NCI-H460 (cell line): ENCODE results near the gene PLD5. TPM values are rescaled to one million over a fixed set of nuclear protein-coding genes. Genes with fewer than 3 reads are reported as not detected.
"Not testable (repeated sequence)": the region's sequence is repeated elsewhere in the genome, so short reads cannot be mapped to it uniquely, and the experiment has no call there.

Experiments used
- DNase-seq: peaks from one replicate; pipeline ENCODE4 v3.0.0-alpha.2; 2016; ENCODE audit warnings: low read depth; ENCODE audit errors: extremely low read depth
- total RNA-seq: library from RNA; depleted of rRNA; stranded (reverse); fragments of >200 nt; shearing (Covaris generic); gene quantifications from 2 replicates; pipeline ENCODE4 v1.2.3, GENCODE V29; 2014

Gene PLD5
- total RNA-seq, 1 experiment from 2014 or later: not detected

DNA sequence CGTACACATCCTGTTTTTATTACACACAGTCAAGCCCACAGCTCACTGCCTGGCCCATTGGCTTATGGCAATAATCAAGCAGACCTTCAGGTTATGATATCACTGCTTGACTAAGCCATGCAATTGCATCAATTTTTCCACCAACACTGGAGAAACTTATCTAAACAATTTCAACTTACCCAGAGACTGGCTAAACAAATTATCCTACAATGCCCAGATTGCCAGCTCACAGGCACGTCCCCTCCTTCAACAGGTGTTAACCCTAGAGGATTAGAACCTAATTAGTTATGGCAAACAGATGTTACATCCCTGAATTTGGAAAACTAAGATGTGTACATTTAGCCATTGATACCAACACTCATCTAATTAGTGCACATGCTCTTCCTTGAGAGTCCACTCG, 310.0 kb downstream of the PLD5 start:
- DNase-seq: not testable (repeated sequence)

DNA sequence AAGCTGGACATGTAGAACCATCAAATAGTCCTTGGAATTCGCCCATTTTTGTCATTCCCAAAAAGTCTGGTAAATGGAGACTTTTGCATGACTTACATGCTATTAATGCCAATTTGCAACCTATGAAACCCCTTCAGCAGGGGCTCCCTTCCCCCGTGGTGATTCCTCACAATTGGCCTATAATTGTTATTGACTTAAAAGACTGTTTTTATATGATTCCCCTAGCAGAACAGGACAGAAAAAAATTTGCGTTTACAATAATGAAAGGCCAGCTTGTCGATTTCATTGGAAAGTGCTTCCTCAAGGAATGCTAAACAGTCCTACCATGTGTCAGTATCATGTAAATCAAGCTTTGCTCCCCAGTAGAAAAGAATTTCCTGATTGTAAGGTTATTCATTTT, 311.5 kb downstream of the PLD5 start:
- not testable (repeated sequence) for DNase-seq

DNA sequence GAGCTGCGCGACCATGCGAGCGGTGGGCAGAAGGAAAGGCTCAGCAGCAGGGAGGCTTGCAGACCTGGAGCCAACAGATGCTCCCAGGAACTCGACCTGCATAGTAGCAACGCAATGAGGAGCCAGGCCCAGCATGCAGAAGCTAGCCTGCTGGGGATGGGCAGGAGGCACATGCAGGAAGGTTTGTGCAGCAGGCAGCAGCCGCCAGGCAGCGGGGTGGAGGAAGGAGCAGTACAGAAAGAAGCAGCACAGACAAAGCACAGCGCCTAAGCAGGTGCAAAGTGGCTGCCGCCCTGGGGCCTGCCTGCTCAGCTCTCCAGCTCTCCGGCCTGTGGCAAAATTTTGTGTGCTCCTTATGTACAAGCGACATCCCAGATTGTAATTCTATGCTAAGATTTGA, 312.1 kb downstream of the PLD5 start:
- no peak for DNase-seq

GRCh38 chr1:242211254-242212022, 313.1 kb downstream of the PLD5 start:
- DNase-seq: no peak

- DNase-seq: not testable (repeated sequence)
These were observed 314.2 kb downstream of the PLD5 start for GRCh38 chr1:242210316-242210715.

- DNase-seq: no peak
These were observed 315.4 kb downstream of the PLD5 start for GRCh38 chr1:242209063-242209462.

GRCh38 chr1:242208021-242208420, 316.5 kb downstream of the PLD5 start:
- no peak for DNase-seq

- DNase-seq: no peak
These were observed 317.5 kb downstream of the PLD5 start for GRCh38 chr1:242206994-242207393.

DNA sequence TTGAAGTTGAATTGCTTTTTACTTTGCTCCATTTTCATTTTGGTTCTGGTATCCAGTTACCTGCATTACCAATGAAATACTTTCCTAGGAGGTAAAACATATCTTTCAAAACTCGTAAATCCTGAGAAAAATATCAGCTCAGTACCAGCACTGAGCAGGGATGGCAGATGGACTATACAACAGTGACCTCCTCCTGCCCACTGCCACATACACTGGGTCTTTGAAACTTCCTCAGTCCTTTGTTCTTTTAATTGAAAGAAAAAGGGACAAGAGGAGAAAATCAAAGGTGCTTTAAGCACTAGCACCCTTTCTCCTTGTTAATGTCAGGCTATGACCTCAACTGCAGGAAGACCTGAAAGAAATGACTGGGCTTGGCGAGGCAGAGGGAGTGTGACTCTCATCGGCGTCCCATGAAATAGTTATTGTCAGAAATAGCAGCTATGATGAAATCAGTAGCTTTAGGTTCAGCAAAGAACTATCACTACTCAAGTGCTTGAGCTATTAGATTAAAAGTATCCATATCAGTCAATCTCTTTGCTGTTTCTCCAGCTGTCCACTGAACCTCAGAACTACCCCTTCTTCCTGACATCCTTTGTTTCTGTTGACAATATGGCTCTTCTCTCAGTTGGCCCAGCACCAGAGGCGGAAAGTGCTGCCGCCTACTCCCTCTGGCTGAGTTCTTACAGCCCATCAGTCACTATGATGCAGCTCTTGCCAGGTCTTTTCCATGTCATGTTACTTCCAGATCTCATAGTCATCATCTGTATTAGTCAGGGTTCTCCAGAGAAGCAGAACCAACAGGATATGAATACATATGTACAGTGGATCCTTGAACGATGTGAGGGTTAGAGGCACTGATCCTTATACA, 318.6 kb downstream of the PLD5 start:
- no peak for DNase-seq

DNA sequence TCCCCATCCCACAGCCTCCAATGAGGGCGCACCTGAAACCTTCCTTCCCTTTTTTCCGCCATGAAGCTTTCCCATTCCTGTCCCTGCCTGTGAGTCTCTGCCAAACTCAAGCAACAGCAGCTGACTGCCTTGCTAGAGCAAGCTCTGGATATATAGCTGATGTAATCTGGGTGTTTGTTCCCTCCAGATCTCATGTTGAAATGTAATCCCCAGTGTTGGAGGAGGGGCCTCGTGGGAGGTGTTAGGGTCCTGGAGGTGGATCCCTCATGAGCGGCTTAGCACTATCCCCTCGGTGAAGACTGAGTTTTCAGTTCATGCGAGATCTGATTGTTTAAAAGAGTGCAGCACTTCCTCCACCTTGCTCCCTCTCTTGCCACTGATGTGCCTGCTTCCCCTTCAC, 321.2 kb downstream of the PLD5 start:
- no peak for DNase-seq

DNA sequence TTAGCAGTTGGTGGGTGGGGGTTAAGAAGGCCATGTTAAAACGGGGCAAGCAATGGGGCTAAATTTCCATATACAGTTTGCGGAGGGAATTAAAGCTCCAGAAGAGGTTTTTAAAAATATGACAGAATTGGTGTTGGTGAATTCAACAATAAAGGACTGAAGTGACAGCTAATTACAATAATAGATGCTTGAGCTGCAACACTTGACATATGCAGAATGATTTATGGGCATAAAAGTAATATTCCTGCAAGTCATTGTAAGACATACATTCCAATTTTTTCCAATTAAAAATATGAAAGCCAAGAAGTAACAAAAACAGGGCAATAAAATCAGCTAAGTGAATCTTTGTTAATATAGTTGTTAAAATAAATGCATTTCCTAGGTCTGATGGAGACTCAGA, 323.4 kb downstream of the PLD5 start:
- DNase-seq: no peak

DNA sequence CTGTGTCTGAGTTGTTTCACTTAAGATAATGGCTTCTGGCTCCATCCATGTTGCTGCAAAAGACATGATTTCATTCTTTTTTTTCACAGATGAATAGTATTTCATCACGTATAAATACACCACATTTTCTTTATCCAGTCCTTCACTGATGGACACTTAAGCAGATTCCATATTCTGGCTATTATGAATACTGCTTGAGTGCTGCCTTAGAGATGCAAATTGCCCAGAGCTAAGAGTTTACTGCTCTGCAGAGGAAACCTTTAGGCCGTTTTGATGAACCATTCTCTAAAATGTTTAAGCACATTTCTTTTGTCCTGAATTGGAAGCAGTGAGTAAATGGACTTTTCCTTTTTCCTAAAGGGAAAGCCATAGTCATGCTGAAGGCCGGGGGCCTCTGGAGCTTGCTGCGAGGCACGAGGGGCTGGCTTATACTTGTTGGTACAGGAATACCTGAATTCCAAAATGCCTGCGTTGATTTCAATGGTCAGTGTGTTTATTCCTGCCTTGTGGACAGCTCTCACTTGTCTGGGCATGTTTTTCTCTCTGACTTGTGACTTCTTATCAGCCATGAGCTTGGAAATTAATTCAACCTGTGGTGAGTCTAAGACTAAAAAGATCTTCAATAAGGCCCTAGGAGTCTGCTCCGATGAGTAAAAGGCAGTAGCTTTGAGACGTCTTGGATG, 324.6 kb downstream of the PLD5 start:
- no peak for DNase-seq

DNA sequence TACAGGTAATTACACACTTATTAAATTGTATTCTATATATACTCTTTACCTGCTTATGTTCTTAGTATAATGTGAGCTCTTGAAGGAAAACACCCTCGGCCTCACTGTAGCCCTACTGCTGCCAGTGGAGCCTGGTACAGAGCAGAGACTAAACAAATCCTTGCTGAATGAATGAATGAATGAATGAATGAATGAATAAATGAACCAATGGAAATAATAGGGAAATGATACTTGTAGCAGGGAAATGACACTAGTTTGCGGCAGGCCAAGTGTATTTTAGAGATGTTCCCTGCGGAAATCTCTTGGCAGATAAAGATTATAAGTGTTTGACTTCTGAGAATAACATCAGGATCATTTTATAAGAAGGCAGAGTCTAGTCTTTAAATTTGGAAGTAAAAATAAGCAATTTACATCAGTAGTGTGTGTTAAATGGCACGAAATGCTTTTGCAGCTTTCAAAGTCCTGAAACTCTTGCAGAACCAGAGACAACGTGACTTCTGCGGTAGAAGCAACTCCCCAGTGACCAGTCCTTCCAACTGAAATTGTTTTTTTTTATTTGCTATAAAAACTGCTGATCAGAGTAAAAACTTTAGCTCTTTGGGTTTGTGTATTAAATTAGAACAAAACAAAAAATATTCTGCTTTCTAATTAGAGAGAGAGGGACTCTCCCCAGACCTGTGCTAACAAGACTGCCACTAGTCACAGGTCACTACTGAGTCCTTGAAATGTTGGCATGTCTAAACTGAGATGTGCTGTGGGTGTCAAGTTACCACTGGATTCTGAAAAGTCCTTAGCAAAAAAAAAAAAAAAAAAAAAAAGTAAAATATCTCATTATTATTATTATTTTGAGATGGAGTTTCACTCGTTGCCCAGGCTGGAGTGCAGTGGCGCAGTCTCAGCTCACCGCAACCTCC, 326.3 kb downstream of the PLD5 start:
- DNase-seq: no peak

- no peak for DNase-seq
These were observed 327.6 kb downstream of the PLD5 start for GRCh38 chr1:242196914-242197313.

- DNase-seq: no peak
These were observed 328.4 kb downstream of the PLD5 start for GRCh38 chr1:242196101-242196500.

GRCh38 chr1:242189591-242189990, 334.9 kb downstream of the PLD5 start:
- DNase-seq: no peak

DNA sequence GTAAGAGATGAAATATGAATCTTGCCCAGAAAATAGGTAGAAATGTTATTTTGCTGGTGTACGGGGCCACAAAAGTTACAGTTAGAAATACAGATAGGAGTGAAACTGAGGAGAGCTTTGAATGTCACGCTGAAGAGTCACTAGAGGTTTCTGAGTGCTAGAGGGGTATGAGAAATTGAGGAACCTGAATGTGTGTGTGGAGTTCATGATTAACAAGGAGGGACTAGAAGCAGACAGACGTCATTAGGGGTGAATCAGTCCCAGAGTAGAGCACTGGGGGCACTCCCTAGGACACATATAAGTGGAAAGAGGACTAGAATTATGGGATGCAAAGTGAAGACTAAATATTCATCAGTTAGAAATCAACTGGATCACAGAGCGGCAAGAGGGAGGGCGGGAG, 336.7 kb downstream of the PLD5 start:
- no peak for DNase-seq

- no peak for DNase-seq
These were observed 337.3 kb downstream of the PLD5 start for GRCh38 chr1:242187171-242187570.

GRCh38 chr1:242185731-242186130, 338.8 kb downstream of the PLD5 start:
- DNase-seq: no peak

- no peak for DNase-seq
These were observed 339.5 kb downstream of the PLD5 start for GRCh38 chr1:242184955-242185354.
